IPS DF 19.7 (cell line): ENCODE results near the gene CCDC38.
"Not testable (repeated sequence)": the region's sequence is repeated elsewhere in the genome, so short reads cannot be mapped to it uniquely, and the experiment has no call there.

ENCODE experiments used
- DNase-seq: peaks from one replicate; pipeline ENCODE4 v3.0.0-alpha.2; 2013; ENCODE audit warnings: low read depth, low spot score

Gene CCDC38

DNA sequence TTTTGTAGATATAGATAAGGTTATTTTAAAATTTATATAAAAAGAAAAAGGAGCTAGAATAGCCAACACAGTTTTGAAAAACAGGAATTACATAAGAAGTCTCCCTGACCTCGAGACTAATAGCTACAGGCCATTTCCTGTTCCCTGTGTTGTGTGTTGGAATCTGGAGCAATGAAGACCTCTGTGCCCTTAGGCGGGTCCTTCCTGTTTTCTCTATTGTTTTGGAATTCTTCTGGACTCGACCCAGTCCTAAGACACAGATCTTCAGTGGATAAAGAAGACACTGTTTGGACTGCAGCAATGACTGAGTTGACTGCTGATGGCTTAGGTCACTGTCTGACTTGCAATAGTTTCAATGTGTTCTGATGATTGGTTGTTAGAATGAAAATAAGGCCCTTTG is 57.4 kb downstream of the CCDC38 start:
- no peak for DNase-seq

GRCh38 chr12:95882873-95883272 is 59.5 kb downstream of the CCDC38 start:
- no peak for DNase-seq

DNA sequence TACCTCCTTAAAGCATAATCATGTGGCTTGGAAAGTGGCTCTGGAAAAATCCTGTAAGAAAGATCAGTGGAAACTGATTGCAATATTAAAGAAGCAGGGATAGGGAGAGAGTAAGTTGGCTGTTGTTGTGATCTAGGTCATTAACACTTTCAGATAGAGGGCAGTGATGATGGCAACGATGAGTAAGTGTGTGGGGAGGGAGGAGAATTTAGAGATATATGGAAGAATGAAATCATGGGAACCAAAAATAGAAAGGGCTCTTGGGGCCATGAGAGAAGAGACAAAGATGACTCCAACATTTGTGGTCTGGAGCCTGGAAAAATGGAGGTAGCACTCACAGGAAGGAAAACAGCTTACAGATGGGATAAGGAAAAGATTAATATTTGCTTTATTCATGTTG is 60.3 kb downstream of the CCDC38 start:
- no peak for DNase-seq

DNA sequence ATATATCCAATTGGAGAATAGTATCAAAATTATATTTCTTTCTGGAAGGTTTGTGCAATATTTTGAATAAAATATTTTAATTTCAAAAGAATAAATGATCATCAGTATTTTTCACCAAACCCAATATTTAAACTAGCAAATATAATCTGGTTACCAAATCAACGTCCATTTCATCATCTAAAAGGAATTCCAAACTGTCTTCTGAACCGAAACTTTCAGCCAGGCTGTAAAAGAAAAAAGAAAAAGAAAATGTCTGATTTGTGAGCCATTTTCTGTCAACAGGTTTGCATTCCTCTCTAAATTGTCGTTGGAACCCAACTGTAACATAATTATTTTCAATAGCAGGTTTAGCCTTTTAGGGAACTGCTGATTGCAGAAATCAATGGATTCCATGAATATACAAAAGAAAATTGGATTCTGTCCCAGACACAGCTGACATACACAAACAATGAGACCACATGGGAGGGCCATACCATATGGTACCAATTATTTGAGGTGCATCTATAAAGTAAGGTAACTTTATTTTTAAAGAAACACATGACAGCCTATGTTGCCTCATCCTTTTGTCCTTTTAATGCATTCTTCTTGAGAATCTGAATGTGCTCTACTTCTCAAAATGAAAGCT is 61.0 kb downstream of the CCDC38 start:
- no peak for DNase-seq

- no peak for DNase-seq
Measured at GRCh38 chr12:95880895-95881294, 61.5 kb downstream of the CCDC38 start.

DNA sequence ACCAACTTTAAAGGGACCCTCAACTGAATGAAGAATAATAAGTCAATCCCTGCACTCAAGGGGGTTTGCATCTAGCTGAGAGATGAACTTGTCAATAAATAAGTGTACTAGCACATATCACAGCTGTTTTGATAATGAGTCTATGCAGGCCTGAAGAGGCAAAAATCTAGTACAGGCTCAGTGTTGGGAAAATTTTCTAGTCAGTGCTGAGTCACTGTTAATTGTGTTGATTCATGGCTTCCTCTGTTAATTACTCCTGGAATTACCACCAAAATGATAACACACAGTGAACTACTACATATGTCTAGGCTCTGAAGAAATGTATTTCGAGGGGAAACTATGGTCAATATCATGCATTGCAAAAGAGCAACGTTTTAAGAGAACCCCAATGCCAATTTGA is 64.8 kb downstream of the CCDC38 start:
- DNase-seq: no peak

- peak; percentile 28 for DNase-seq
Measured at GRCh38 chr12:95874452-95874851, 68.0 kb downstream of the CCDC38 start.

DNA sequence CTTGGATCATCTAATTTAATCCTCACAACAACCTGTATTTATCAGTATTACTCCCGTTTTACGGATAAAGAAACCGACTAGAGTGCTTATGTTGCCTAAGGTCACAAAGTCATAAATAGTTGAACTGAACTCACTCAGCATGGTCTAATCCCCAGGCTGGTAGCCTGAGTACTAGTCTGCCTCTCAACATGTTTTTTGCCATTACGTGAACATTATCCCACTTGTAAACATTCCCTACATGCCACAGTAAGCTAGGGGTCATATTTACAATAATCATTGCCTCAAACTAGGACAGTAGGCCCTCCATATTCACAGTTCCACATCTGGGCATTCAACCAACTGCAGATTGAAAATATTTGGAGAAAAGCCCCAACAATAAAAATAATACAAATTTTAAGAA is 71.5 kb downstream of the CCDC38 start:
- DNase-seq: no peak

DNA sequence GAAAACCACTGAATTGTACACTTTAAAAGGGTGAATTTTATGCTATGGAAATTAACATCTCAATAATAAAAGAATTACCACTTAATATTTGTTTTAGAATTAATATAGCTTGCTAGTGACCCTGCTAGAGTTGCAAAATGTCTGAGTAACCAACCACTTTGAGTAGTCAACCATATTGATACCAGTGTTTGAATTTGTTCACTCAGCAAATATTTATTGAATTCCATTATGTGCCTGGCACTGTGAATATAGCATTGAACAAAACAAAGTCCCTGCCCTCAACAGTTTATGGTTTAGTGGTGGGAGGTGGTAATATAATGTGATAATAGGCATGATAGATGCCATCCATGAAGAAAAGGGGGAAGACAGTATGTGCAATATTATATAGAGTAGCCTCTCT is 79.1 kb downstream of the CCDC38 start:
- DNase-seq: no peak

GRCh38 chr12:95862038-95862437 is 80.4 kb downstream of the CCDC38 start:
- DNase-seq: no peak

DNA sequence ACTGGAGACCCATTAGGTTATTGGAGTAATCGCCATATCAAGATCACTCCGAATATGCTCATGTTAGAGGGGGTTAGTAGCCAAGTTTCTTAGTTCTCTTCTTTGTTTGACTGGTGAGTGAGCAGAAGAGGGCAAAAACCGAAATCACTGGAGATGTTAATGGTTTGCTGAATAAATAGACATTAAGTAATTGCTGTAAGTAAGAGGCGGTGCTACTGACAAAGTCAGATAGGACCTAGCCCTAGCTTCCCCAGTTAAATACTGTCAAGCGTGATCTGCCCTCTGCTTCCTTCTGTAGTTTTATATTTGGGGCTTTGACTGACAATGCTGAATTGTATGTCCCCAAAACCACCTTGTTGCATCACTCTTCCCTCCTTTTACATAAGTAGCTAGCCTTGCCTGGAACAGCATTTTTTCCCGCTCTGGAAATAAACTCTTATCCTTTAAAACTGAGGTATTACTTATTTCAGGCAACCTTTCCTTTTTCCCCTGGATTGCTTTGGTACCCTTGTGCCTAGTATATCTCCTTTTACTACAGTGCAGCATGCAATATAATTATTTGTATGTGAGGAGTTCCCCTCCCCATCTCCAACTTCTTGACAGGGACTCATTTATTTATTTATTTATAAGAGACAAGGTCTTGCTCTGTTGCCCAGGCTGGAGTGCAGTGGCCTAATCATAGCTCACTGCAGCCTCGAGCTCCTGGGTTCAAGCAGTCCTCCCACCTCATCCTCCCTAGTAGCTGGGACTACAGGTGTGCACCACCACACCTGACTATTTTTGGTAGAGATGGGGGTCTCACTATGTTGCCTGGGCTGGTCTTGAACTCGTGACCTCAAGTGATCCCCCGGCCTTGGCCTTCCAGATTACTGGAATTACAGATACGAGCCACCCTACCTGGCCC is 82.2 kb downstream of the CCDC38 start:
- DNase-seq: no peak

DNA sequence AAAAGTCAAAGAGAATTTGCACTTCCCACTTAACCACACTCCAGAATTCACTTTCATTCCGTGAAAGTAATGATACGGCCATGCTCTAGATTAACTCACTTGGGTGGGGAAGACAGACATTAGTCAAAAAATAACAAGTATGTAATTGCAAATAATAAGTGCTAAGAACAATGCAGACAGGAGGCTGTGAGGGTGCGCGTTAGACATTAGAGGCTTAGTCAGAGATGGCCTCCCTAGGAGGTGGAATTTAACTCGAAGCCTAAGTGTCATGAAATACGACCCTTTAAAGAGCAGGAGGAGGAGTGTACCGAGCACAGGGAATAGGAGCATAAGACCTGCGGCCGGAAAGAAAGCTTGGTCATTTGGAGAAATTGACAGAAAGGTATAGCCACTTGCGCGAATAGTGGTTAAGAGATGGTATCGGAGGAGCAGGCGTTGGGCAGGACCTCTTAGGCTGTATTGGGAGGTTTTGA is 83.0 kb downstream of the CCDC38 start:
- DNase-seq: no peak

GRCh38 chr12:95858451-95859343 is 83.7 kb downstream of the CCDC38 start, which contains the start of gene SNRPF:
Gene SNRPF (plus strand): TSS chr12:95858952. CDS start chr12:95859074, 122 bp downstream.
- peak; percentile 91 for DNase-seq

DNA sequence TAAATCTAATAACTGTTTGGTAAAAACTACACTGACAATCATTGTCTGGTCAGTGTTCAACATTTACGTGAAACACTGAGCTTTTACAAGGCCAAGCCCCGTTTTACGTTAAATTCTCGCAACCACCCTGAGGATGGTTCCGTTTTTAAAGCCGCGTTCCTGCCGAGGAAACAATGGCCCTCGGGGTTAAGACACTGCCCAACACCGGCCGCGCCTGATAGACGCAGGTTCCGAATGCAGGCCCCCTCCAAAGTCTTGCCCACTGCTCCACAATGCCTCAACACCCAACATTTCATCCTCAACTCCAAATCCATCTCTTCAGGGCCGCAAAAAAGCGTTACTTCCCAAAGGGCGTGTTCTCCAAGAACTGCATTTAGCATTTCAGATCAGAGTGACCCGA is 84.6 kb downstream of the CCDC38 start:
- no peak for DNase-seq

- DNase-seq: peak; percentile 45
Measured at GRCh38 chr12:95857156-95857555, 85.3 kb downstream of the CCDC38 start.

- DNase-seq: no peak
Measured at GRCh38 chr12:95852133-95852532, 90.3 kb downstream of the CCDC38 start.

GRCh38 chr12:95851606-95852005 is 90.8 kb downstream of the CCDC38 start:
- DNase-seq: no peak

GRCh38 chr12:95848575-95849388 is 93.6 kb downstream of the CCDC38 start:
- DNase-seq: no peak

- not testable (repeated sequence) for DNase-seq
Measured at GRCh38 chr12:95842426-95842825, 100.0 kb downstream of the CCDC38 start.

- DNase-seq: no peak
Measured at GRCh38 chr12:95838125-95838524, 104.3 kb downstream of the CCDC38 start.
